Right renal pelvis (tissue), 4 donors: ENCODE measurements around the gene OR5M3. TPM values are rescaled to one million over a fixed set of nuclear protein-coding genes. Genes with fewer than 3 reads are reported as not detected.

Source experiments
- DNase-seq, 4 donors: peaks; one replicate each; pipeline ENCODE4 v3.0.0-alpha.2; 2013; ENCODE audit warnings: low read depth in 4 of 4, low spot score in 3 of 4, missing footprints in 1 of 4
- polyA plus RNA-seq, 4 donors: library from polyadenylated mRNA; unstranded; fragments of 120-200 nt; gene quantifications; one replicate each; pipeline ENCODE4 v1.2.1, GENCODE V29; 2013; ENCODE audit not compliant: insufficient read length in 4 of 4

OR5M3 gene
- polyA plus RNA-seq = not detected

GRCh38 chr11:56473252-56473651, at the start of gene OR5M3:
Gene OR5M3 (minus strand): TSS chr11:56473352. CDS start chr11:56470497, 2,855 bp downstream.
- no peak for DNase-seq

- no peak for DNase-seq
Observed at GRCh38 chr11:56522008-56522407, 48.9 kb upstream of the OR5M3 start.

DNA sequence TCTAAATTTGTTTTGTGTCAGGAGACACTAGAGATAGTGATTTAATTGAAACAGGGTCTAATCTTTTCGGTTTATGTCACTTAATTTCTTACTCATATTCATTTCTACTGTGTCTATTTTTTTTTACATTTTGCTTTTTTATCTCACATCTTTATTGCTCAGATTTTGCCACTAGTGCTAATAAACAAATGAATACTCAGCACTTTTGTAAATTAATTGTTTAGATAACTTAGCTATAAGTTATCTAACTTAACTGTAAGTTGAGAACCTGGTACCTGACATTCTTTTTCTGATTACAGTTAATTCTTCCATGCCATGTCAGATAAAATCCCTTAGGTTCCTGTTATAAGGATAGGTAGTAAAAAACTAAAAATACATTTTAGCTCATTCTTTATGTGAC, 40.1 kb upstream of the OR5M3 start:
- no peak for DNase-seq

GRCh38 chr11:56509439-56509838, 36.3 kb upstream of the OR5M3 start:
- DNase-seq = no peak

DNA sequence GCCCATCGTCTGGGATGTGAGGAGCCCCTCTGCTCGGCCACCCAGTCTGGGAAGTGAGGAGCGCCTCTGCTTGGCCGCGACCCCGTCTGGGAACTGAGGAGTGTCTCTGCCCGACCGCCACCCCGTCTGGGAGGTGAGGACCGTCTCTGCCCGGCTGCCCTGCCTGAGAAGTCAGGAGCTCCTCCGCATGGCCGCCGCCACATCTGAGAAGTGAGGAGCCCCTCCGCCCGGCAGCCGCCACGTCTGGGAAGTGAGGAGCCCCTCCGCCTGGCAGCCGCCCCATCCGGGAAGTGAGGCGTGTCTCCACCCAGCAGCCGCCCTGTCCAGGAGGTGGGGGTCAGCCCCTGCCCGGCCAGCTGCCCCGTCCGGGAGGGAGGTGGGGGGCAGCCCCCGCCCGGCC, 23.9 kb upstream of the OR5M3 start:
- DNase-seq = no peak

GRCh38 chr11:56495117-56495516, 22.0 kb upstream of the OR5M3 start:
- no peak for DNase-seq

DNA sequence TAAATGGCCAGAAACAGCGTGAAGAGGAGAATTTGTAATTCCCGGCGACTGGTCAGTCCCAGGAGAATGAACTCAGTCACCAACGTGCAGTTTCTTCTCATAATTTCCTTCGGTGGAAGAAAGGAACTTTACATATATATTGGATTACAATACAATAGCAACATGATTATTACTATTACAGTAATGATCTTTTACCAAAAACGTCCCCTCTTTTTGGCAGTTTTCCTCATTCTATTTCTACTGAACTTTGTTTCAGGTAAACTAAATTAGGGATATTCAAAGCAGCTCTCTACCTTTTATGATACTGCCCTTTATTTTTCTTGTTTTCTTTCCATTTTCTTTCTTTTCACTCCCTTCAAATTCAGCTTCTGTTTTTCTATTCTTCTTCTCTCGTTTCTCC, 18.1 kb upstream of the OR5M3 start, which contains the start of gene OR5M8:
Gene OR5M8, minus strand, starts transcription at position 101 of the 400 bp plus-strand sequence. Its CDS starts 0 bp downstream, at position 101.
- DNase-seq = no peak

- DNase-seq = no peak
Observed at GRCh38 chr11:56486801-56487200, 13.6 kb upstream of the OR5M3 start.

DNA sequence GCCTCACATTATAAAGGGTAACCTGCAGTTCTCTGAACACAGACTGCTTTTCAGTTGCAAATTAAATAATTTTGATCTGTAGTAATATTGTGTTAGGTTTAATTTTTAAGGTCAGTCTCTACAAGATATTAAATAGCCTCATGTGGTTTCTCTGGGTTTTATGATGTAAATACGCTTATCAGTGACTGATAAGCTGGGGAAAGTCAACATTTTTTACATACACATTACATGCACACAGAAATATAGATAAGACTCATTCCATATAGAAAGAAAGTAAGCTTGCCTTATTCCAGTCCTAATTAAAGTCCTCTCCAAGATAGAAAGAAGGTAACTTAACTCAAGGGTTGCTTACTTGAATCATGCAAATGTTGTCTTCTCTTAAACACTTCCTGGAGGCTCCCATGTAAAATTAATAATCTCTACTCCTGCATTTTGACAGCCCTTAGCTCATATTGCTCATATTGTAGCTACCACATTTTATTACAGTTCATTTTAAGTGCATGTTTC, 1.6 kb upstream of the OR5M3 start:
- DNase-seq = no peak

DNA sequence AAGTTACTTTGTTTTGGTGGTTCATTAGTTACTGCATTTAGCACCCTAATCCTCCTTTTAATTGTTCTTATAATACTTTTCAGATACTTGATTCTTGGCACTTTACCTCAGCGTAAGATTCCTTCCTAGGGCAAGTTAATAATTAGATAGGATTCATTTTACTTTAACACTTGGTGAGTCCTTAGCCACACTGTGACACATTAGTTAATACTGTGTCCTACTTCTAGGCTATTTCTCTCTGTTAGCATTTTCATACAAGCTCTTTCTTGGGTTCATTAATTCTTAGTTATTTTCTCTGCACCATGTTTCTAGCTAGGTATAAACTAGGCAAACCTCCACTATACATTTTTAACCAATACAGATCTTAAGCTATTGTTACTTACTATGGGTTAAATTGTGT, 16.1 kb downstream of the OR5M3 start:
- no peak for DNase-seq

DNA sequence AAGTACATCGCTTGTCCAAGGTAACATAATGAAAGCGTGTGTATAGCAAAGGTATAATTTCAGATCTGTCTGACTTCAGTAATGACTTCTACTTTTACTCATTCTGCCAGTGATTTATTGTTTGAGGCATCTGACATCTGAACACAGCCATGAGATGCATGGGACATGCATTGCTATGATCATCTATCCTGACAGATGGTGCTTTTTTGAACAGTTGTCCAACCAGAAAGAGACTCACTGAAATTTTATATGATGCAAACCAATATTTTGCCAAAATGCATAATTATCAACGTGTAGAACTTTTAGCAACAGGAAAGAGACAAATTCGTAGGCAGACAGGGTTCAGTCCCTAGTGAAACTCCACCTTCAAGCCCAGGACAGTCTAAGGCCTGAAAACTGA, 19.6 kb downstream of the OR5M3 start:
- DNase-seq = no peak

Other genes with a start within 250 kb of the OR5M3 start
- not detected for gene OR5T2, start 239.1 kb downstream of the OR5M3 start, polyA plus RNA-seq
- gene OR5T3, start 221.1 kb downstream of the OR5M3 start, polyA plus RNA-seq = not detected
- gene OR5T1, start 199.2 kb downstream of the OR5M3 start, polyA plus RNA-seq = not detected
- under 1 TPM in 1 of 4 donors, not detected in 3; 0.01 TPM for gene OR8H1, start 181.1 kb downstream of the OR5M3 start, polyA plus RNA-seq
- not detected for gene OR8K3, start 158.2 kb downstream of the OR5M3 start, polyA plus RNA-seq
- under 1 TPM in 1 of 4 donors, not detected in 3; 0.05 TPM for gene OR8K1, start 127.3 kb downstream of the OR5M3 start, polyA plus RNA-seq
- gene OR8J1, start 119.1 kb downstream of the OR5M3 start, polyA plus RNA-seq = not detected
- not detected for gene OR8U1, start 97.7 kb downstream of the OR5M3 start, polyA plus RNA-seq
- gene OR5AL1, start 60.7 kb downstream of the OR5M3 start, polyA plus RNA-seq = not detected
- not detected for gene OR5M8, start 18.0 kb upstream of the OR5M3 start, polyA plus RNA-seq
- gene OR5M11, start 69.9 kb upstream of the OR5M3 start, polyA plus RNA-seq = not detected
- gene OR5M10, start 104.4 kb upstream of the OR5M3 start, polyA plus RNA-seq = not detected
- gene OR5M1, start 141.5 kb upstream of the OR5M3 start, polyA plus RNA-seq = not detected
- gene OR5AP2, start 169.1 kb upstream of the OR5M3 start, polyA plus RNA-seq = not detected
- not detected for gene OR5AR1, start 190.3 kb upstream of the OR5M3 start, polyA plus RNA-seq
- gene OR9G1, start 225.7 kb upstream of the OR5M3 start, polyA plus RNA-seq = not detected